H9 (cell line): ENCODE data around the gene USP14. TPM values are rescaled to one million over a fixed set of nuclear protein-coding genes. Genes with fewer than 3 reads are reported as not detected.

Experiments
- DNase-seq: peaks from one replicate; pipeline ENCODE4 v3.0.0-alpha.2; 2017
- H2AFZ ChIP-seq: one replicate; pipeline ENCODE4 v1.6.1; 2013; ENCODE audit warnings: mild to moderate bottlenecking, low read length, control low read depth, moderate library complexity
- H2AK5ac ChIP-seq: 2 replicates; pipeline ENCODE4 v1.6.1; 2013; ENCODE audit warnings: low read length, control low read depth, mixed read lengths; ENCODE audit not compliant: insufficient read length
- H2BK120ac ChIP-seq: one replicate; pipeline ENCODE4 v1.6.1; 2013; ENCODE audit warnings: low read depth, mild to moderate bottlenecking, low read length, control low read depth, inconsistent platforms; ENCODE audit not compliant: poor library complexity, severe bottlenecking
- H2BK12ac ChIP-seq: 2 replicates; pipeline ENCODE4 v1.6.1; 2013; ENCODE audit warnings: low read length, control low read depth, mixed read lengths, low read depth; ENCODE audit not compliant: insufficient read length
- H2BK15ac ChIP-seq: 2 replicates; pipeline ENCODE4 v1.6.1; 2013; ENCODE audit warnings: low read depth, low read length, control low read depth
- H2BK20ac ChIP-seq: one replicate; pipeline ENCODE4 v1.6.1; 2013; ENCODE audit warnings: low read depth, mild to moderate bottlenecking, low read length, control low read depth, inconsistent platforms; ENCODE audit not compliant: poor library complexity, severe bottlenecking
- H2BK5ac ChIP-seq: 2 replicates; pipeline ENCODE4 v1.6.1; 2013; ENCODE audit warnings: low read length, control low read depth, mixed read lengths; ENCODE audit not compliant: insufficient read length
- H3K14ac ChIP-seq: 2 replicates; pipeline ENCODE4 v1.6.1; 2013; ENCODE audit warnings: low read length, control low read depth; ENCODE audit not compliant: insufficient read depth
- H3K18ac ChIP-seq: 2 replicates; pipeline ENCODE4 v1.6.1; 2013; ENCODE audit warnings: low read depth, mild to moderate bottlenecking, mixed read lengths, low read length, control low read depth; ENCODE audit not compliant: insufficient read length
- H3K23ac ChIP-seq: 2 replicates; pipeline ENCODE4 v1.6.1; 2013; ENCODE audit warnings: low read length, control low read depth, mixed read lengths, low read depth; ENCODE audit not compliant: insufficient read length
- H3K23me2 ChIP-seq: 2 replicates; pipeline ENCODE4 v1.6.1; 2013; ENCODE audit warnings: low read depth, mild to moderate bottlenecking, mixed read lengths, low read length, control low read depth; ENCODE audit not compliant: insufficient read length, poor library complexity, severe bottlenecking
- H3K27ac ChIP-seq: 2 replicates; pipeline ENCODE4 v1.5.1; 2013; ENCODE audit warnings: low read length, control low read depth, mixed read lengths, low read depth; ENCODE audit not compliant: insufficient read length
- H3K27me3 ChIP-seq: 2 replicates; pipeline ENCODE4 v1.6.1; 2013; ENCODE audit warnings: low read length, control low read depth, inconsistent platforms; ENCODE audit not compliant: insufficient read depth
- H3K4ac ChIP-seq: 2 replicates; pipeline ENCODE4 v1.6.1; 2013; ENCODE audit warnings: low read depth, mild to moderate bottlenecking, control low read depth, inconsistent platforms, low read length, moderate library complexity
- H3K4me1 ChIP-seq: 2 replicates; pipeline ENCODE4 v1.6.1; 2013; ENCODE audit warnings: low read length, control low read depth, inconsistent platforms; ENCODE audit not compliant: insufficient read depth
- H3K4me2 ChIP-seq: 2 replicates; pipeline ENCODE4 v1.6.1; 2013; ENCODE audit warnings: low read length, control low read depth, mixed read lengths; ENCODE audit not compliant: insufficient read length, insufficient read depth
- H3K56ac ChIP-seq: 2 replicates; pipeline ENCODE4 v1.6.1; 2013; ENCODE audit warnings: low read depth, mild to moderate bottlenecking, mixed read lengths, low read length, control low read depth; ENCODE audit not compliant: insufficient read length
- H3K79me1 ChIP-seq: 2 replicates; pipeline ENCODE4 v1.6.1; 2013; ENCODE audit warnings: low read depth, mild to moderate bottlenecking, moderate library complexity, low read length, control low read depth, inconsistent platforms; ENCODE audit not compliant: insufficient read depth, poor library complexity, severe bottlenecking
- H3K79me2 ChIP-seq: 2 replicates; pipeline ENCODE4 v1.6.1; 2013; ENCODE audit warnings: low read length, control low read depth, inconsistent platforms; ENCODE audit not compliant: insufficient read depth
- H3K9ac ChIP-seq: 2 replicates; pipeline ENCODE4 v1.6.1; 2013; ENCODE audit warnings: low read length, control low read depth, mixed read lengths; ENCODE audit not compliant: insufficient read length; ENCODE audit errors: extremely low read depth
- H3K9me3 ChIP-seq: one replicate; pipeline ENCODE4 v1.6.1; 2013; ENCODE audit warnings: low read depth, low read length, inconsistent platforms; ENCODE audit not compliant: control insufficient read depth
- H3T11ph ChIP-seq: one replicate; pipeline ENCODE4 v1.6.1; 2013; ENCODE audit warnings: mild to moderate bottlenecking, low read length, control low read depth, inconsistent platforms
- H4K20me1 ChIP-seq: one replicate; pipeline ENCODE4 v1.6.1; 2013; ENCODE audit not compliant: control insufficient read depth, insufficient read length, insufficient read depth
- H4K5ac ChIP-seq: 2 replicates; pipeline ENCODE4 v1.6.1; 2013; ENCODE audit warnings: low read depth, mild to moderate bottlenecking, mixed read lengths, low read length, control low read depth; ENCODE audit not compliant: insufficient read length
- H4K8ac ChIP-seq: replicated peaks from 2 replicates; pipeline ENCODE4 v1.6.1; 2013; ENCODE audit warnings: low read length, control low read depth, mixed read lengths, low read depth; ENCODE audit not compliant: insufficient read length
- H4K91ac ChIP-seq: 2 replicates; pipeline ENCODE4 v1.6.1; 2013; ENCODE audit warnings: low read depth, mild to moderate bottlenecking, moderate library complexity, mixed read lengths, low read length, control low read depth; ENCODE audit not compliant: insufficient read length
- H3K27ac Mint-ChIP-seq, 3 experiments: 2 replicates in 2 of 3; 3 replicates in 1 of 3; pipeline ENCODE4 v1.8.0; 2020 to 2021; ENCODE audit warnings: mixed read lengths in 3 of 3, mild to moderate bottlenecking in 1 of 3, moderate library complexity in 1 of 3
- H3K27me3 Mint-ChIP-seq: 2 replicates; pipeline ENCODE4 v1.8.0; 2021; ENCODE audit warnings: low read depth, mild to moderate bottlenecking, moderate library complexity, mixed read lengths
- H3K36me3 Mint-ChIP-seq, 3 experiments: 2 replicates in 2 of 3; 3 replicates in 1 of 3; pipeline ENCODE4 v1.8.0; 2020 to 2021; ENCODE audit warnings: low read depth in 3 of 3, mixed read lengths in 3 of 3; ENCODE audit not compliant: insufficient read depth in 1 of 3
- H3K4me1 Mint-ChIP-seq, 2 experiments: 2 replicates each; pipeline ENCODE4 v1.8.0; 2020; ENCODE audit warnings: mixed read lengths in 2 of 2
- H3K4me3 Mint-ChIP-seq, 2 experiments: 2 replicates in 1 of 2; 3 replicates in 1 of 2; pipeline ENCODE4 v1.8.0; 2020 to 2021; ENCODE audit warnings: mild to moderate bottlenecking in 2 of 2, mixed read lengths in 2 of 2, moderate library complexity in 1 of 2
- H3K9me3 Mint-ChIP-seq, 2 experiments: 2 replicates in 1 of 2; 3 replicates in 1 of 2; pipeline ENCODE4 v1.8.0; 2020; ENCODE audit warnings: mild to moderate bottlenecking in 2 of 2, mixed read lengths in 2 of 2, moderate library complexity in 1 of 2
- WGBS: extraction: QIAGEN DNeasy Blood & Tissue Kit; methylation state at CpG from one replicate; pipeline ENCODE4 v1.1.7; 2013; ENCODE audit warnings: missing lambda C conversion rate, low lambda C conversion rate, mixed read lengths; ENCODE audit not compliant: insufficient read length; ENCODE audit errors: extremely low coverage; 5-methylcytosine and 5-hydroxymethylcytosine counted together
- total RNA-seq: library from RNA; stranded (reverse); gene quantifications from 2 replicates; pipeline ENCODE4 v1.2.1, GENCODE V29; 2021
- TF ChIP-seq, protein P1 (sequence below): fragments of 200-600 bp; sonication (generic); conservative IDR thresholded peaks from 3 replicates; pipeline ENCODE4 v1.8.0; 2021; ENCODE audit warnings: antibody characterized with exemption, mild to moderate bottlenecking

USP14 gene
- total RNA-seq, 1 experiment from 2014 or later: 92.1 TPM

DNA sequence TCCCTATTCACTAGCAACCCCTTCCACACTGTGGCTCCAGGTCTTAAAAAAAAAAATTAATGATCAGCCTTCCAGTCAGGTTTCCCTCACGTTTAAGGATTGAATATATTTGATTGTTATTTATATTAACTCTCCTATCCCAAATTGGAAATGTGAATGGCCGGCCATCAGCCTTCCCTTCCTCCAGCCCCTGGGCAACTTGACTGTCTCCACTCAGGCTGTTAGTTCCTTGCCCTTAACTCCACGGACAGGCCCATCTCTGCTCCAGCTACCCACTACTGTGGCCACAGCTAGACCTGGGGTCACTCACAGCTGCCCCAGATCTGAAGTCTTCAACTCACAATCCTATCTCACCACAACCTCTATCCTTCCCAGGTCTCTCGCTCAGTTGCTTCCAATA lies 69.5 kb downstream of the USP14 start:
- Histone ChIP-seq H2BK12ac (no peak overlapping the region), H3K4me1 (no peaks in the 10 kb centered on the region), H3K14ac (no peak overlapping the region), H3K4me2 (no peak overlapping the region), H2BK20ac (no peak overlapping the region), H4K91ac (no peak overlapping the region), H2BK15ac (no peak overlapping the region), H3K79me1 (no peaks in the 10 kb centered on the region), H2AFZ (no peak overlapping the region), H2AK5ac (no peak overlapping the region), H4K8ac (no peak overlapping the region), H3T11ph (no peak overlapping the region), H3K18ac (no peak overlapping the region), H3K4ac (no peak overlapping the region), H3K27ac (no peak overlapping the region), H3K23me2 (no peaks in the 10 kb centered on the region), H3K79me2 (no peaks in the 10 kb centered on the region), H3K56ac (no peak overlapping the region), H3K27me3 (no peaks in the 10 kb centered on the region), H3K9me3 (no peaks in the 10 kb centered on the region), H4K5ac (no peak overlapping the region), H3K9ac (no peak overlapping the region), H4K20me1 (no peaks in the 10 kb centered on the region), H2BK5ac (no peak overlapping the region), H3K23ac (no peak overlapping the region), H2BK120ac (no peak overlapping the region)
- peaks cover 21 to 51% (median 50%) of the 10 kb centered on the region in 3 experiments; a peak in 6 of 7 replicates for H3K36me3 Mint-ChIP-seq
- no peak overlapping the region for H3K4me3 Mint-ChIP-seq
- H3K27me3 Mint-ChIP-seq: no peaks in the 10 kb centered on the region
- TF ChIP-seq, protein P1, sequence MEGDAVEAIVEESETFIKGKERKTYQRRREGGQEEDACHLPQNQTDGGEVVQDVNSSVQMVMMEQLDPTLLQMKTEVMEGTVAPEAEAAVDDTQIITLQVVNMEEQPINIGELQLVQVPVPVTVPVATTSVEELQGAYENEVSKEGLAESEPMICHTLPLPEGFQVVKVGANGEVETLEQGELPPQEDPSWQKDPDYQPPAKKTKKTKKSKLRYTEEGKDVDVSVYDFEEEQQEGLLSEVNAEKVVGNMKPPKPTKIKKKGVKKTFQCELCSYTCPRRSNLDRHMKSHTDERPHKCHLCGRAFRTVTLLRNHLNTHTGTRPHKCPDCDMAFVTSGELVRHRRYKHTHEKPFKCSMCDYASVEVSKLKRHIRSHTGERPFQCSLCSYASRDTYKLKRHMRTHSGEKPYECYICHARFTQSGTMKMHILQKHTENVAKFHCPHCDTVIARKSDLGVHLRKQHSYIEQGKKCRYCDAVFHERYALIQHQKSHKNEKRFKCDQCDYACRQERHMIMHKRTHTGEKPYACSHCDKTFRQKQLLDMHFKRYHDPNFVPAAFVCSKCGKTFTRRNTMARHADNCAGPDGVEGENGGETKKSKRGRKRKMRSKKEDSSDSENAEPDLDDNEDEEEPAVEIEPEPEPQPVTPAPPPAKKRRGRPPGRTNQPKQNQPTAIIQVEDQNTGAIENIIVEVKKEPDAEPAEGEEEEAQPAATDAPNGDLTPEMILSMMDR: no peak
- DNase-seq: no peak
- WGBS: no CpG with 5 or more reads among the region's 4 CpGs
- H3K27ac Mint-ChIP-seq: peak overlapping the region in 2 of 3 experiments; percentile 26 to 55; a peak in 3 of 7 replicates
- no peaks in the 10 kb centered on the region for H3K9me3 Mint-ChIP-seq
- no peaks in the 10 kb centered on the region for H3K4me1 Mint-ChIP-seq
